GM15510 (cell line): ENCODE results near the gene CCDC57.

ENCODE experiments used
- POLR2A ChIP-seq: IDR thresholded peaks from 3 replicates; pipeline ENCODE4 v1.6.1; 2011; ENCODE audit warnings: borderline replicate concordance; ENCODE audit not compliant: insufficient read length; ENCODE audit errors: extremely low read depth

Gene CCDC57

DNA sequence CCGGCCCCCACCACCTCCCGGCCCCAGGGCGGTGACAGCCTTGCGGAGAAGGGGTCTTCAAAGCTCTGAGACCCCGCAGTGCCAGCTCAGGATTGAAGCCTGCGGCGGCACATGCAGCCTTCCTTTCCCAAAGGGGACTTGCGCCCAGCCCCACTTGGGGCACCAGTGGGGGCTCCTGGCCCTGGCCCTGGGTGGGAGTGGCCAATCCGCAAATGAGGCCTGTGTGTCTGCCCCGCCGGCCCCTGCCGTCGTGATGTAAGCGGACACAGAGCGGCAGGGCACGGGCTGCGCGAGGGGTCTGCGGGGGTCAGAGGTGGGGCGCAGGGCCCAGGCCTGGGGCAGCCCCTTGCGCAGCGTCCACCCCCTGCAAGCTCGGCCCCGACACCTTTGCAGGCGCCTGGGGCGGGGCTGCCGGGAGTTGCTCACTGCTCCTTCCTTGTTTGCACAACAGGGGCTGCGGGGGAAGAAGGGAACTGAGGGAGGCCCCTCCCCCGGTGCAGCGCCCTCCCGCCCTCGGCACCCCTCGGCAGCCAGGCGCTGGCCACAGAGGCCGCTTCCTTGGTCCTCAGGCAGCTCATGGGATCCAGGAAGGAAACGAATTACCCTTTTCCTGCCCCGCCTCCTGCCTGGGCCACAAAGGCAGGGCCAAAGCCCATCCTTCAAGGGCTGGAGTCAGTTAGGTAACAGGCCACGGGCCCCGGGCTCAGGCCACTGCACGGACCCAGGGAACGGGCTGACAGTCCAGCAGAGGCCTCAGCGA is 19.1 kb upstream of the CCDC57 start:
- TF ChIP-seq POLR2A: no peak

DNA sequence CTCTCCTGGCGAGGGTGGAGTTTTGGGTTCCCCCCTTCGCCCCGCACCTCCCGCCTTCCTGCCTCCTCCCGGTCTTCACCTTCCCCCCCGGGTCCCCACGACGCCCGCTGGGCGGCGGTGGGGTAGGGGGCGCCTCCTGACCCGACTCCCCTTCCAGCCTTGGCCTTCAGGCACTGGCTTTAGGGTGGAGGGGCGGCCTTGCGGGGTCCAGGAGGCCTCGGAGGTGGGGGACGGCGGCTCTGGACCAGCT is 18.6 kb upstream of the CCDC57 start:
- TF ChIP-seq POLR2A: no peak

DNA sequence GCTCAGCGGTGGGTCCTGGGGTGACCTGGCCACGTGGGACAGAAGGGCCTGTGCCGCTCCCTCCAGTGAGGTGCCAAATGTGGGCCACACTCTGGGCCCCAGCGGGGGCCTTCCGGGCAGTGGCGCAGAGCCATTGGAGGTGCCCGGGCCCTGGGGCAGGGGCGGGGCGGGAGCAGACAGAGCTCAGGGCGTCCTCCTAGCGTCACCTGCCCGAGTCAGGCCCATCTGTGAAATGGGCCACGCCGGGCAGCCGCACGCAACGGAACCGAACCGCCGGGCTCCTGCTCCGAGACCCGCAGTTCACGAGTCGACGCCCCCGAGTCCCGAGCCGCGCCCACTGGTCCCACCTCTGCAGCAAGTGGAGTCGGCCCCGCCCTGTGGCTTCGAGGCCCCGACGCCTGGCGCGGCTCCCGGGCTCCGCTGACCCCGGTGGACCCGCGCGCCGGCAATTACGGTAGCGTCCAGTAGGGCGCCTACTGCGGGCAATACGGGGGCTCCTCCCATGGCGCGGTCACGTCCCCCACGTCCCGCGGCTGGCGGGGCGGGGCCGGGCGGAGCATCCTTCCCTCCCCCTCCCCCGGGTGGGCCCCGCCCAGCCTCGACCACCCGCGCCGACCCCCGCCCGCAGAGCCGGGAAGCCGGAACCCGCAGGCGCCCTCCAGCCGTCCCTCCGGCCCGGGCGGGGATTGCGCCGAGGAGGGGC is 18.1 kb upstream of the CCDC57 start:
- TF ChIP-seq POLR2A: peak; percentile 26

DNA sequence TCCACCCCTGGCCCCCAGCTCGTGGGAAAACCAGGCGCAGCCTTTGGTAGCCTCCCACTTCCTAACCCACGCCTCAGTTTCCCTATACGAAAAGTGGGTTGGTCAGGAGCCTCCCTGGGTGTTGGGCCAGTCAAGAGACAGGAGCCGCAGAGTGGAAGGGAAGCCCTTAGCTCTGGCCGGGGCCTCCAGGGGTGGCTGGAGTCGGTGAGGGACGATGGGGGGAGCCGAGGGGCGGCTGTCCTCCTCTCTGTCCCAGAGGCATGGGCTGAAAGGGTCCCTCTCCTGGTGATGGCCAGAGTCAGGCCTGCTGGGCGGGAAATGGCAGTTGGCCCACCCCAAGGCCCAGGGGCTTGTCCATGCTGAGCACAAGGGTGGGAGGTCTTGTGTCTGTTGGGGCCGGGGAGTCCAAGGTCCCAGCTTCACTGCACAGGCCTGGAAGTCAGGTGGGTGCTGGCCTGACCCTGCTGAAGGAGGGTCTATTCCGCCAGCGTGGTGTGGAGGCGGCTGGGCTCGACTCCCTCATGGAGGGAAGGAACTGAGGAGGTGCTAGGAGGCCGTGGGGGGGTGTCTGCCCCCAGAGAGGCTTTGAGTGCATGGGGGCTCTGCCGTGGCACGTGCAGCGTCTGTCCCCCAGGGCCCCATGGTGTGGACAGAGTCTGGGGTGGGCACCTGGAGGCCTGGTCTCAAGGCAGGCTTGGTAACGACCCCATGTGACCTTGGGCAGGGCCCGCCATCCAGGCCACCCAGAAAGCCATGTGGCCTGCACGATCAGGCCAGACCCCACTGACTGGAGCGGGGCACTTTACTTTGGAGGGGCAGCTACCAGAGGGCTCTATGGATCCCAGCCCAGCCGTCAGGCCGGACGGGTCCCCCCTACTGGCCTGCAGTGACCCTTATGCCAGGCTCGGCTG is 17.3 kb upstream of the CCDC57 start:
- no peak for TF ChIP-seq POLR2A

DNA sequence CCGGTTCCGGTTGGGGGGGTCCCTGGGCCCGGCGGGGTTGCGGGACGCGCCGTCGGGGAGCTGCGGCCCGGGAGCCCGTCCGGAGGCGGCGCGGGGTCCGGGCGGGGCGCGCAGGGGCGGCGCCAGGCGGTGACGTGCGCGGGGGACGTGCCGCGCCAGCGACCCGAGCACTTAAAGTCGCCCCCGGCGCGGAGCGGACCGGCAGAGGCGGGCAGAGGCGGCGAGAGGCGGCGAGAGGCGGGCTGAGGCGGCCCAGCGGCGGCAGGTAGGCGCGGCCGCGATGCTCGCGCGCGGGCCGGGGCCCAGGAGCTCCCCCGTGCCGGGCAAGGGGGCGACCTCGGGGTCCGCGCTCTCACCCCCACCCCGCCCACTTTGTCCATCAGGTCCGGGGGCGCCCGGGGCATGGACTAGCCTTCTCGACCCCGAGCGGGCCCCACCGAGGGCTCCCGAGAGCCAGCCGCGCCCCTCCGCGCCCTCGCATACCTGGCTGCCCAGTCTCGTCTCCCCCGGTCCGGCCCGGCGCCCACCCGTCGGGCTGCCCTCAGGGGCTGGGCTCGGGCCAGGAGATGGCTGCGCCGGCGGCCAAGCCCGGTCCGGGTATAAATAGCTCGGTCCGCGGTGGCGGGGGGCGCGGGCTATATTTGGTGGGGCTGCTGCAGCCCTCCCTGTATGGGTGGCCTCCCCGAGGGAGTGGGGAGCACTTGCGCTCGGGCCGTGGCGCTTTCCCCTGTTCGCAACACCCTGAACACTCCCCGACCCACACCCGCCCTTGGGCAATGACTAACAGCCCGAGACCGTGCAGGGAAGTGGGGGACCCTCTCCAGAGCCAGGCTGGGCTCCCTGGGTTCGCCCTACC is 16.4 kb upstream of the CCDC57 start, which contains the start of gene SLC16A3:
Gene SLC16A3, plus strand, starts transcription at position 201 of the 856 bp plus-strand sequence. CDS start 6,967 bp downstream, outside the sequence.
- peak; percentile 97 for TF ChIP-seq POLR2A

DNA sequence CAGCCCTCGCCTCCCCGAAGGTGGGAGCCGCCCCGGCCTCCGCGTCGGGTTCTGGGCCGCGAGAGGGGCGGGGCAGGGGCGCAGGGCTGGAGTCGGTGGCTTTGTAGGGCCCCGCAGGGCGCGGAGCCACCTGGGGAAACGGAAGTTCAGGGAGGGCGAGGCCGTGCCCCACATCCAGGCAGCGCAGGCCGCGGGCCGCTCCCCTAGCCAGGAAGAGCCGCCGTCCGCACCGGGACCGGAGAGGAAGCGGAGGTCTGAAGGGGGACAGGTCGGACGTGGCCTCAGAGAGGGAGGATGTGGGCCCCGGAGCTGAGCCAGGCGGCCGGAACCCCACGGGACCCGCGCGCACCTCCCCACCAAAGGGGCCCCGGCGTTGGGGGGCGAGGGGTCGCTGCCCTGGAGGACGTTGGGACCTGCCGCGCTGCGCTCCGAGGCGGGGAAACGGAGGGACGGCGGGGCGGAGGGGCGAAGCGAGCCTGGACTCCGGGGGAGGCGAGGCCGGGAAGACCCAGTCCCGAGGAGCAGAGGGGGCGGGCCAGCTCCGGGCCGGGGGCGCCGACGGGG is 15.7 kb upstream of the CCDC57 start:
- peak; percentile 51 for TF ChIP-seq POLR2A

DNA sequence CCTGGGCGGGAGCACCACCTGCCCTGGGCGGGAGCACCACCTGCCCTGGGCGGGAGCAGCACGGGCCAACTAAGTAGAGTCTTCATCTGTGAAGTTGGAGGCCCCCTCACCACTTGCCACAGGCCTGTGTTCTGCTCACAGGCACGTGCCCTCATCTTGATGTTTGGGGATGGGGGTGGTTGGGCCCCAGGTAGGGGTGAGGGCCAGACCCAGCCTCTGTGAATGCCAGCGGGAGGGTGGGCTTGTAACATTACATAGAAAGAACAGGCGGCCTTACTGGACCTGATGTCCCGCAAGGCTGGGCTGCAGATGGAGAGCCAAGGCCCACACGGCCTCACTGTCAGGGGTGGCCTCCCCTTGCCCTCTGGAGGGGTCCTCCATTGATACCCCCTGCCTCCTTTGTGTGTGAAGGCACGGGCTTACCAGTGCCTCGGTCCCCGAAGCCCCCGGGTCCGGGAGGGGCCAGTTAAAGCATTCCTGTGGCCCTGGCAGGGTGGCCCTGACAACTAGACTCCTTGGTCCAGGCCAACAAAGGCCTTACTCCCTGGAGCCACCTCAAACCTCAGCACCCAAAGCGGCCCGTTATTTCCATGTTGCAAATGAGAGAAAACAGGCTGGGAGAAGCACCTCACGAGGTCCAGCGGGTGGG is 15.1 kb upstream of the CCDC57 start:
- TF ChIP-seq POLR2A: no peak

DNA sequence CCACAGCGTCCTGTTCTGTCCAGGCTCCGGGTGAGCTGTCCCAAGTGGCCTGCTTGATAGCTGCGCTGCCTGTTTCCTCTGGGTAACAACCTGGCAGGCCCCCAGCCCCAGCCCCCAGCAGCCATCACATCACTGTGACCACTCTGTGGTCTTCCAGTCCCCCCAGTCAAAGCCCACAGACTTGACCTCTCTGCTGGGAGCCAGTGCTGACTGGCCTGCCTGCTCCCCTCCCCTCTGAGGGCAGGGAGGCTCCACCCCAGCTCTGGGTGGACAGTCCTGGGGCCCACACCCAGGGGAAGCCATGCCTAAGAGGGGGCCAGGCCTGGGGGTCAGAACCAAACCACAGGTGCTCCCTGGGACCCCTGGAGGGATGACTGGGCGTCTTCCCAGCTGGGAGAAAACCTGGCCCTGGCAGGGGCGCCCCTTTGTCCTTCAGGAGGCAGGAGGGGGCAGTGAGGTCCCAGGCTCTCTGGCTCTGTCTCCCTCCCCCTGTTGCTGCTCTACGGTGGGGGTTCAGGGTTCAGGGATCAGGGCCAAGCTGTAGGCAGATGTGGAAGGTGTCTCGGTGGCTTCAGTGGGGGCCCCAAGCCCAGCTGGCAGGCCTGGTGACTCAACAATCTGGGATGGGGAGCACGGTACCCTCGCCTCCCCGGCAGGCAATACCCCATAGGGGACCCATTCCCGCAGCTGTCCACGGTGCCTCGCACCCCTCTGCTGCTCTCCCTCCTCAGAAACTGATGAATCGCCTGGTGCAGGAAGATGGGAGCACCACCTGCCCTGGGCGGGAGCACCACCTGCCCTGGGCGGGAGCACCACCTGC is 14.4 kb upstream of the CCDC57 start:
- no peak for TF ChIP-seq POLR2A

DNA sequence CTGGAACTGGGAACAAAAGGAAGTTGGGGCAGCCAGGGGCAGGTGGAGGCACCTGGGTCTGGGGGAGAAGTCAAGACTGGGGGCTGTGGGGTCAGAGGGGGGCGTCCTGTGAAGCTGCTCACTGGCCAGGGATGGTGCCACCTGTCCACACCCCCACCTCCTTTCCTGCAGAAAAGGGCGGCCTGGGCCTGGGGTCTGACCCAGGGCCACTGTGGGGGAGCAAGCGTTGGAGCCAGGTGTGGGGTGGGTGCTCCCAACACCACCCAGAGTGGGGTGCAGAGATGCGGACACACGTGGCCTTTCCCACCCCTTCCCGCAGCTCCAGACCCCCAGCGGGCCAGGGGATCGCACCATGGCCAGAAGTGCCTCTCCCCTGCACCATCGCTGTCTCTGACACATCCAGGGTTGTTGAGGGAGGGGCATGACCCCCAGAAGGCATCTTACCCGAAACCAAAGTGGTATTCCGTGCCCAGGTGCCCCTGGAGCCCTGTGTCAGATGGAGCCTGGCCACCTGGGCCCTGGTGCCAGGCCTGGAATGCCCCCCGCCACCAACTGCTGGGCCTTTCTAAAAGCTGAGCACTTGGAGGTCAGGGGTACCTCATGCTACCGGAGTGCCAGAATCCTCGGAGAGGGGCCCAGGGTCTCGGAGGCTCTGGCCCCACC is 13.6 kb upstream of the CCDC57 start:
- no peak for TF ChIP-seq POLR2A

DNA sequence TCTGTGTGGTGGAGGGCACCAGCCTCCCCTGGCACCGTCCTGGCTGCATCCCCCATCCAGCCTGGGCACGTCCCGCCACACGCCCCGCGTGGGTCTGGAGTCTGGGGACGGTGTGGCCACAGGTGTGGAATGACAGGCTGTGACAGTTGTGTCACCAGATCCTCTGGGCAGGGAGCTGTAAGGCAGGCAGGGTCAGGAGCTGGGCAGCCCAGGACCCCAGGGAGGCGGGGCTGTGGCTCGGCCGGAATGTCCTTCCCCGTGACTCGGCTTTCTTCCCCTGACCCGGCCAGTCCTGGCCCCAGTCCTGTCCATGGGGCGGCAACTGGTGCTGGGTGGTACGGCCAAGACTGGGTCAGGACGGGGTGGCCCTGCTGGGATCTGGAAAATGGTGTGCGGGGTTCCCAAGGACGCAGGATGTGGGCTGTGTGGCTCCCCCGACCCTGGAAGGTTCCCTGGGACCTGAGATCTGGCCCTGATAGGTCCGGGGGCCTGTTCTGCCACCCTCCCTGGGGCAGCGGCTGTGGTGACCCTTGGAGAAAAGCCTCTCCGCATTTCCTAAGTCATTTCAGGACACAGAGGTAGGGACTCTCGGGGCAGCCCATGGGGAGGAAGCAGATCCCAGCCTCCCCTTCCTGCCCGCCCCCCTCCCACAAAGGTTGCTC is 12.9 kb upstream of the CCDC57 start:
- TF ChIP-seq POLR2A: no peak

DNA sequence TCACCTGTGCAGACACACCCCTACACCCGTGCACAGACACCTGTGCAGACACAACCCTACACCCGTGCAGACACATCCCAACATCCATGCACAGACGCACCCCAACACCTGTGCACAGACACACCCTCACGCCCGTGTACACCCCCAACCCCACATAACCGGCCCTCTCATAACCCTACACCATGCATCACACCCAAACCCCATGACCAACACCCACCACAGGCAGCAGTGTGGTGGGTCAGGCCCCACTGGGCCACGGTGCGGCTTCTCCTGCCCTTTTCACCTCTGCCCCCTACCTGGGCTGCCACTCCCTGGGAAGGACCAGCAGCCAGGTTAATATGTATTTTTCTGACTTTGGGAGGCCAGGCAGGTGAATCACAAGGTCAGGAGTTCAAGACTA is 12.0 kb upstream of the CCDC57 start:
- TF ChIP-seq POLR2A: no peak

DNA sequence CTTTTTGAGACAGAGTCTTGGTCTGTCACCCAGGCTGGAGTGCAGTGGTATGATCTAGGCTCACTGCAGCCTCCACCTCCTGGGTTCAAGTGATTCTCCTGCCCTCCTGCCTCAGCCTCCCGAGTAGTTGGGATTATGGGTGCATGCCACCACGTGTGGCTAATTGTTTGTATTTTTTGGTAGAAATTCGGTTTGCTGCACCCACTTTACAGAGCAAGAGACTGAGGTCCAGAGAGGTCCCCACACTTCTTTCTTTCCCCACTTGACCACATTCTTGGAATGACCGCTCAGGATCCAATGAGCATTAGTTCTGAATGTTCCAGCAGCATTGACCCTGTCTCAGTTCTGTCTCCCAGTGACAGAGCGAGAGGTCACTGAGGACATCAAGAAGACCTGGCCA is 10.9 kb upstream of the CCDC57 start:
- TF ChIP-seq POLR2A: no peak

DNA sequence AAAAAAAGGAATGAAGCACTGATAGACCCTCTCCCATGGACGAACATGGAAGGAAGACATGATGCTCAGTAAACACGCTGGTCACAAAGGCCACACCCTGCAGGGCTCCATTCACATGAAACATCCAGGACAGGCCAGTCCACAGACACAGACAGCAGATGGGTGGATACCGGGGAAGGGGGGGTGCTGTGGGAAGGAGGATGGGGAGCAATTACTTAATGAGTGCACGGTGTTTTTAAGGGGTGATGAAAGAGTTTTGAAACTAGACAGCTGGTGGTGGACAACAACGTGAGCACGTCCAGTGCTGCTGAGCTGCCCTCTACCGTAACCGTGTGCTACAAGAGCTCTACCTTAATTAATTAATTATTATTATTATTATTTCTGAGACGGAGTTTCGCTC is 10.2 kb upstream of the CCDC57 start:
- no peak for TF ChIP-seq POLR2A
